Left ventricle myocardium inferior (tissue), 1 donor: ENCODE data around the gene TXNDC11. TPM values are rescaled to one million over a fixed set of nuclear protein-coding genes. Genes with fewer than 3 reads are reported as not detected.

Experiments used
- DNase-seq: peaks from one replicate; pipeline ENCODE4 v3.0.0-alpha.2; 2020
- H3K27ac ChIP-seq: fragments of 200-600 bp; replicated peaks from 2 replicates; pipeline ENCODE4 v1.8.0; 2021
- H3K27me3 ChIP-seq: fragments of 200-600 bp; 2 replicates; pipeline ENCODE4 v1.8.0; 2021; ENCODE audit warnings: low read depth
- H3K36me3 ChIP-seq: fragments of 200-600 bp; 2 replicates; pipeline ENCODE4 v1.8.0; 2021
- H3K4me1 ChIP-seq: fragments of 200-600 bp; 2 replicates; pipeline ENCODE4 v1.8.0; 2021
- H3K4me3 ChIP-seq: fragments of 200-600 bp; 2 replicates; pipeline ENCODE4 v1.8.0; 2021; ENCODE audit warnings: mild to moderate bottlenecking, moderate library complexity
- H3K9me3 ChIP-seq: fragments of 200-600 bp; replicated peaks from 2 replicates; pipeline ENCODE4 v1.8.0; 2021
- intact Hi-C: fragments of 100-400 bp; cut with micrococcal nuclease; formaldehyde crosslinking; loops from one replicate; pipeline ENCODE4 v1.11.0; 2022
- total RNA-seq: library from RNA; stranded (reverse); fragmentation: NEBNext Ultra II Directional; extraction: Animal tissue kit (Norgen Biotek cat#: 25700); gene quantifications from one replicate; pipeline ENCODE4 v1.2.1, GENCODE V29; 2021
- TF ChIP-seq, protein P1 (sequence below): fragments of 200-600 bp; IDR thresholded peaks from 2 replicates; pipeline ENCODE4 v1.8.0; 2021; ENCODE audit warnings: antibody characterized with exemption, mild to moderate bottlenecking, borderline replicate concordance
- donor health status: DM: no; HTN: yes; CAD: no; lungs with severe emphysema.

Gene TXNDC11
- total RNA-seq, 1 donor from 2014 or later, result 23.9 TPM

GRCh38 chr16:11672206-11673090 lies 70.2 kb downstream of the TXNDC11 start:
- Histone ChIP-seq H3K36me3 (peaks cover 14% of the 10 kb centered on the region), H3K27me3 (no peaks in the 10 kb centered on the region), H3K27ac (peak overlapping the region; percentile 85), H3K4me3 (no peak overlapping the region), H3K9me3 (no peaks in the 10 kb centered on the region), H3K4me1 (peaks cover 94% of the 10 kb centered on the region)
- intact Hi-C loops, result no loop called here
- TF ChIP-seq, protein P1, sequence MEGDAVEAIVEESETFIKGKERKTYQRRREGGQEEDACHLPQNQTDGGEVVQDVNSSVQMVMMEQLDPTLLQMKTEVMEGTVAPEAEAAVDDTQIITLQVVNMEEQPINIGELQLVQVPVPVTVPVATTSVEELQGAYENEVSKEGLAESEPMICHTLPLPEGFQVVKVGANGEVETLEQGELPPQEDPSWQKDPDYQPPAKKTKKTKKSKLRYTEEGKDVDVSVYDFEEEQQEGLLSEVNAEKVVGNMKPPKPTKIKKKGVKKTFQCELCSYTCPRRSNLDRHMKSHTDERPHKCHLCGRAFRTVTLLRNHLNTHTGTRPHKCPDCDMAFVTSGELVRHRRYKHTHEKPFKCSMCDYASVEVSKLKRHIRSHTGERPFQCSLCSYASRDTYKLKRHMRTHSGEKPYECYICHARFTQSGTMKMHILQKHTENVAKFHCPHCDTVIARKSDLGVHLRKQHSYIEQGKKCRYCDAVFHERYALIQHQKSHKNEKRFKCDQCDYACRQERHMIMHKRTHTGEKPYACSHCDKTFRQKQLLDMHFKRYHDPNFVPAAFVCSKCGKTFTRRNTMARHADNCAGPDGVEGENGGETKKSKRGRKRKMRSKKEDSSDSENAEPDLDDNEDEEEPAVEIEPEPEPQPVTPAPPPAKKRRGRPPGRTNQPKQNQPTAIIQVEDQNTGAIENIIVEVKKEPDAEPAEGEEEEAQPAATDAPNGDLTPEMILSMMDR, result no peak
- no peak for DNase-seq

DNA sequence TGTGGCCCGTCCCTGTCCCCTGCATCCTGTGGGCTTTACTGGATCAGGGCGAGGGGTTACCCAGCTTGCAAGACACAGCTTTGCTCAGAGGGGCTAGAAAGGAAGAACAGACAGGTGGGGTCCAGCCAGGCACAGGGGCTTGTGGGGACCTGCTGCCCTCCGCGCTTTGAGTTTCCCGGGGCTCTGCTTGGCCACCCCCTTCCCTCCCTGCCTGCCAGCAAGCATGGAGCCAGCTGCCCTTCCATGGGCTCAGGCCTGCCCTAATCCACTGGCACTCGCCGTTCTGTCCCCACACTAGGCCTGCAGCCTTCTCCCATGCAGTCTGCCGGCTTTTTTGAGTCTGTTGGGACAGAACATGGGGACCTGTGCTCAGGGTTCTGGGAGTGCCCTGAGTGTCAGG lies 71.0 kb downstream of the TXNDC11 start:
- Histone ChIP-seq H3K4me3 (no peak overlapping the region), H3K27me3 (no peaks in the 10 kb centered on the region), H3K27ac (peak overlapping the region; percentile 85), H3K36me3 (peaks cover 9% of the 10 kb centered on the region), H3K9me3 (no peaks in the 10 kb centered on the region), H3K4me1 (peaks cover 86% of the 10 kb centered on the region)
- intact Hi-C loops, result no loop called here
- TF ChIP-seq, protein P1, result no peak
- DNase-seq, result no peak

DNA sequence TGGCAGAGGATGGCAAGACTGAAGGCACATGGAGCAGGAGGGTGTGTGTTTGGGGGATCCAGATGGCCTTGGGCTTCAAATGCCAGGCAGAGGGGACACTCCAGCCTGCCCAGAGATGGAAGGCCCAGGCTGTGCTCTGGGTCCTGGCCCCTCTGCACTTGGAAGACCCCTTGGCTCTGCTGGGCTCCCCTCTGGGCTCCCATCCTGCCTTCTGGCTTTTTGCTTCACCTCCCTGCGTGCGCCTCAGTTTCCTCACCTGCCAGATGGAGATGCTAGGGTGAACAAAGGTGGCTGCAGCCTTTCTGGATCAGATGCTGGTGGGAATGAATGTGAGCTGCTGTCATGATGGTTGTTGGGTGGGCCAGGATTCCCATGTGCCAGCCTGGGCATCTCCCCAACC lies 71.4 kb downstream of the TXNDC11 start:
- DNase-seq, result no peak
- Histone ChIP-seq H3K27me3 (no peaks in the 10 kb centered on the region), H3K9me3 (no peaks in the 10 kb centered on the region), H3K4me3 (no peak overlapping the region), H3K36me3 (peaks cover 5% of the 10 kb centered on the region), H3K4me1 (peaks cover 82% of the 10 kb centered on the region), H3K27ac (peak overlapping the region; percentile 85)
- TF ChIP-seq, protein P1, result no peak
- intact Hi-C loops, result no loop called here

DNA sequence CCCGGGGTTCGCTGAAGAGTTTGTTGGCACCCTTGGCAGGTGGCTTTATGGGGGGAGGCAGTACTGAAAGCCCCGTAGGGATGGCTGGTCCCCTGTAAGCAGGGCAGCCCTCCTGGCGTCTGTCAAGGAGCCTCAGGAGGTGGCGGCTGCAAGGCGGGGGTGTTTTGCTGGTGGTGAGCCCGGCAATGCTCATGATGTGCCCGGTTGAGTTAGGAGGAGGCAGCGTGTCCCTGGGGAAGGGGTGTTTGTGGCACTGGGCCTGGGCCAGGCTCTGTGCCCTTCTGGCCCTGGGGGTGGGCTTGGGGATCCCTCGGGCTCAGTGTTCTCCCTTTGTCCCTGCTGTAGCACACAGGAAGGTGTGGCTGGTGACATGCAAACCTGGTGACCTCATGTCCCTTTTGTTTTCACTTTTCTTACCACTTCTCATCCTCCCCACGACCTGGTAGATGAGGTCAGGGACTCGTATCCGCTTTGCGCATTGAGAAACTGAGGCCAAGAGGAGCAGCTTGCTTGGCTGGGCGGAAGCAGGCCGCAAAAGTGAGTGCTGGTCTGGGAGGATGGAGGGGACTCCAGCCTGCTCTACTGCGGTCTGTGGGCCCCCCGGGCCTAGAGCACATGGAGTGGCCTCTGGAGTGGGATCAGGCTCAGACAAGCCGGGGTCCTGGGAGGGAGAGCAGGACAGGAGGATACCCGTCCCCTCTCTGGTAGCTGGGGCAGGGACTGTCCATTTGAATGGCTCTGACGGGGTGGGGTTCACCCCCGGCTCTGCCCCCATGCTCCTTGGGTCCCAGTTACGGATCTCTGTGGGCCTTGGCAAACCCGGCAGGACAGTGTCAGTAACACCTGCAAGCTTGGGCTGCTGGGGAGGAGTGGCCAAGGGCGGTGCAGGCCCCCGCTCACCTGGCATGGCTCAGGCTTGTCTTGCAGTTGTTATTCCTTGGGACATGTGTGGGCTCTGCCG lies 72.2 kb downstream of the TXNDC11 start:
- Histone ChIP-seq H3K4me3 (peak overlapping the region; percentile 98), H3K4me1 (peaks cover 75% of the 10 kb centered on the region), H3K9me3 (no peaks in the 10 kb centered on the region), H3K27me3 (no peaks in the 10 kb centered on the region), H3K36me3 (no peaks in the 10 kb centered on the region), H3K27ac (peak overlapping the region; percentile 85)
- TF ChIP-seq, protein P1, result no peak
- intact Hi-C loops, result no loop called here
- DNase-seq, result no peak

DNA sequence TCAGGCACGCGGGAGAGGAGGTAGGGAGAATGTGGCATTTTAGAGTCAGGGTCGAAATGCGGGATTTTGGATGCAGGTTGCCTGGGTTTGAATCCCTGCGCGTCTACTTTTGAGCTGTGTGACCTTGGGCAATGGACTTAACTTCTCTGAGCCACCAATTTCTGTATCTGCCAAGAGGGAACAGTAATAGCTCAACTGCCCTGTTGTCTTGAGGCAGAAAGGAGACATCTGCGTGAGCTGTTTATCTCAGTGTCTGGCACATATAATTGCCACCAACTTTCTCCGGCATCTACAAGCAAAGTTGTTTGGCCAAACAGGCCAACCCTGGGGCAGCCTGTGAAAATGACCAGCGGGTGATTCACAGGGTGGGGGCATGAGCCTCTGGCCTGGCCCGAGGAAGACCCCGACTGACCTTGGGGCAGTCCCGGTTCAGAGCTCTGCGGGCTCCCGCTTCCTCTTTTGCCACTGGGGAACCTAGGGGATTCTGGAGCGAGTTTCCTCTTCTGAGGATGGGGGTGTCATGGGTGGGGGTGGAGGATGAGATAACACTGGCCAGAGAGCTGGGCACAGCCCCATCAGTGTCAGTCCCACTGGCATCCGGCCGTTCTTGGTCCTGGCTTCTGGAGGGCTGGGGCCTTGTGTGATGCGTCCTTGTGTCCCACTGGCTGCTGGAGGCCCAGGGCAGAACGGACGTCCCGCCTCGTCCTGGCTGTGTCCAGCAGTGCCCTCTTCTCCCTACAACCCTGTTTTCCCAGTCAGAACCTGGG lies 73.1 kb downstream of the TXNDC11 start:
- DNase-seq, result peak; percentile 59
- no peaks in the 10 kb centered on the region for H3K27me3 ChIP-seq
- peak overlapping the region; percentile 85 for H3K27ac ChIP-seq
- TF ChIP-seq, protein P1, result no peak
- peak overlapping the region; percentile 98 for H3K4me3 ChIP-seq
- intact Hi-C loops, result no loop called here
- H3K9me3 ChIP-seq, result no peaks in the 10 kb centered on the region
- no peaks in the 10 kb centered on the region for H3K36me3 ChIP-seq
- peaks cover 74% of the 10 kb centered on the region for H3K4me1 ChIP-seq
